Retina (tissue), 1 donor: ENCODE measurements around the gene CRTAC1.

Source experiments
- DNase-seq: peaks from one replicate; pipeline ENCODE4 v3.0.0-alpha.2; 2016

The CRTAC1 gene

GRCh38 chr10:98029149-98030092 is 1.0 kb downstream of the CRTAC1 start:
- DNase-seq: peak; percentile 68

DNA sequence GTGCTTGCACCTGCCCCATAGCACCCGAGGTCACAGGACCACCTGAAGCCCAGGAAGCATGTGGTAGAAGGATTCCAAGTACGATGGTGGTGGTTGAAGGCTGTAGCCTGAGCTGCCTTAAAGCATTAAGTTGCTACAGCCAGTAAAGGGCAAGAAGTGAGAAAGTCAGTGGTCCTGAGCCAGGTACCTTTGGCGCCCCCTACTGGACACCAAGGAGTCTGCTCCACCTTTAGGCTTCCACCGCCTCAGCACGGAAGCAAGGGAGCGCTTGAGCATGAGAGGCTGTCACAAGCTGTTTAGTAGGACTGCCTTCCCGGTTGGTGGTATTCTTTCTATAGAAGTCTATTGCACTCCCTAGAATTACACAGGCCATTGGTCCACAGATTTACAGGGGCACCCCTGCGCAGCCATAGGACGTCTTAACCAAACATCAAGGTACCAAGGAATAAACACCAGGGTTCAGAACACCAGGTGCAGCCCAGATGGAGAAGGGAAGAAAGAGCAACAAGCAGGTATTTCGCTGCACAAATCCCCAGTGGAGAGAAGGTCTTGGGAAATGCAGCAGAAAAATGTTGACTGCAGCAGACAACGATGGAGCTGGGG is 2.2 kb downstream of the CRTAC1 start:
- DNase-seq: peak; percentile 80

DNA sequence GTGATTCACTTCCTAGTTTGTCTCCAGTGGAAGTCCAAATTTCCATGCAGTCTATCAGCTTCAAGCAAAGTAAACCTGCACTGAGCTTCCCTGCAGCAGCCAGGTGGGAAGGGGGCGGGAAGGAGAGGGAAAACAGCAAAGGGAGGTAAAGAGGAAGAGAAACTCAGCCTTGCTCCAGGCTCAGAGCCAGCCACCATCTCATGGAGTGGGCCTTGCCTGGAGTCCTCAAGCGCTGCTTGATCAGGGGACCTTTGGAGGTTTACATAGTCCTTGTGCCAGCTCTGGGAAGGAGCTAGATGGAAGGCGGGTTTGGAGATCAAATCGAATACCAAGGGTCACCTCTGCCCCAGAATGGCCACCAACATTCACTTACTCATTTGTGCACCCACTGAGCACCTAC is 7.4 kb downstream of the CRTAC1 start:
- DNase-seq: no peak

GRCh38 chr10:98020784-98021183 is 9.6 kb downstream of the CRTAC1 start:
- no peak for DNase-seq

DNA sequence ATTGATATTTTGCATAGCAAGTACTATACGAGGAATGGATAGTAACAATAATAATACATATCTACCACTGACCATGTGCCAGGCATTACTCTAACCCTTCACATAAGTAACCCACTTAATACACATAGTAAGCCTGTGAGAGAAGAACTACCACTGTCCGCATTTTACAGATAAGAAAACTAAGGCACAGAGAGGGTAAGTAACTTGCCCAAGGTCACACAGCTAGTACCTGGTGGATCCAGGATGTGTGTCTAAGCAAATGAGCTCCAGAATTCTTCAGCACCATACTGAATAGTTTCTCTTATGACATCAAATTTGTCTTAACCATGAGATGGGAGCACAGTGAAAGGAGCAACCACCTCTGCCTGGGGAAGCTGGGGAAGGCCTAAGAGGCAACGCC is 10.2 kb downstream of the CRTAC1 start:
- DNase-seq: no peak

DNA sequence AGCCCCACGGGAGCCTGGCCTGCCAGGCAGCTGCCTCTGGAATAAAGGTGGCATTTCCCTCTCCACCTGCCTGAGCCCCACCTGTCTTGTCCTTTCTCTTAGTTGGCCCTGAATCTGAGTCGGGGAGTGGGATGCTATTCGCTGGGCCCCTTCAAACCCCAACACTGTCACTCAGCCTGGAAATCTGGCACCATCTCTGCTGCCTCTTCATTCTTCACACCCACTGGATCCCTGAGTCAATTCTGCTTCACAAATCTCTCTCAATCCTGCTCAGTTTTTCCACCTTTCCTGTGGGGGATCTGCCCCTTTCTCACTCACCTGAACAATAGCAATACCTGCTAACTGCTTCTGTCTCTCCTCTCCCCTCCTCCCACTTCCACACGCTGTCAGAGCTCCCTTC is 10.6 kb downstream of the CRTAC1 start:
- DNase-seq: no peak

DNA sequence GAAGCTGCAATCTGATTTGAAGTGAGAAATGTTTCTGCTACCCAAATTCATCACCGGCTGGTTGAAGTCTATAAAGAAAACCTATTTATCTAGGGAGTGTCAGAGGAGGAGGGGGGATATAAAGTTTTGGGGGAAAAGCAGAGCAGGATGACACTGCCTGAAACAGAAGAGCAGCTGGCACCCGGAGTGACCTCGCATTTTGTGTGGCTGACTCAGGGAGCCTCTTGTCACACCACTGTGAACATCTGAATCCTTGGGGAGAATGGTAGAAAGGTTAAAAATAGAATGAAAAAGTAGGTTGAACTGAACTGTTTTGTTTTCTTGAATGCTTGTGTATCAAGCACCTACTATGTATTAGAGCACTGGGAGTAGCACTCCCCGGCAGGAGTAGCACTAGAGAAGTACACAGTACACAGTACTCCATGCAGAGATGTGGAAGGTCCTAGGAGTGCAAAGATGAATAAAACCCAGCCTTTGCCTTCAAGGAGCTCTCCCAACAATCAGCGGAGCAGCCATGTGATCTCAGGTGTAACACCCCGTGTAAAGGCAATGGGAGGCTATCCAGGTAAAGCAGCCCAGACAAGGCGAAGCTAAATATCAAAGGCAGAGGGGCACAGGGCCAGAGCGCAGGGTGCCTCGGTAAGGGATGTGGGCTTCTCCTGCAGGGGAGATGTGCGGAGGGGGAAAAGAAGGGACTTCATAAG is 13.5 kb downstream of the CRTAC1 start:
- DNase-seq: no peak

DNA sequence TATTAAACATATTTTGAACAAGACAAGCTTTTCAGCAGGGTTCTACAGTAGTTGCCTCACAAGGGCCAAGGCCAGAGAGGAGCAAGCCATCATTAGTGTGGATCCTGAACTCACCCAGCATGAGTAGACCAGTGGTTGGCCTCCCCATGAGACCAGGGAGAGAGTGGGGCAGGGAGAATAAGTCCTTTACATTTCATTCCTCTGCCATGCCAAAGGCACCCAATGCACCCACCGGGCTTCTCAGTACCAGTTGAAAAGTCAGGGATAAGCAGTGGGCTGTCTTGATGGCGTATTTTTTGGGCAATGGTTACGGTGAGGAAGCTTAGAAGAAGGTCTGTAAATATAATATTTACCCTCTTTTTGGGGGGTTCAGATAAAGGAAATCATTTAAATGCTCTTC is 16.6 kb downstream of the CRTAC1 start:
- no peak for DNase-seq

GRCh38 chr10:98013122-98013521 is 17.3 kb downstream of the CRTAC1 start:
- no peak for DNase-seq

GRCh38 chr10:98012644-98013043 is 17.8 kb downstream of the CRTAC1 start:
- DNase-seq: peak; percentile 46

- DNase-seq: no peak
Observed at GRCh38 chr10:98010939-98011685, 19.3 kb downstream of the CRTAC1 start.

- peak; percentile 57 for DNase-seq
Observed at GRCh38 chr10:98006266-98006665, 24.2 kb downstream of the CRTAC1 start.

GRCh38 chr10:98001736-98002135 is 28.7 kb downstream of the CRTAC1 start:
- no peak for DNase-seq

GRCh38 chr10:98000346-98000745 is 30.1 kb downstream of the CRTAC1 start:
- no peak for DNase-seq

DNA sequence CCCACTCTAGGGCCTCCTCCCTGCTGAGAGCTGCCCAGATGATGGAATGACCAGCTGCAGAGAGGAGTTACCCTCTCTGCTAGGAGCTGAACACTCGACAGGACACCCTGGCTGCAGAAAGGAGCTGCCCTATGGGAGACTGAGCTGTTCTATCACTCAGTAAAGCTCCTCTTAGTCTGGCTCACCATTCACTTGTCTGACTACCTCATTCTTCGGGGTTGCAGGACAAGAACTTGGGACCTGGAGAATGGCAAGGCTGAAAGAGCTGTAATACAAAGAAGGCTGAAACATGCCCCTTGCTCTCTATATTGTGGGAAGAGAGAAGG is 30.5 kb downstream of the CRTAC1 start:
- DNase-seq: no peak

- no peak for DNase-seq
Observed at GRCh38 chr10:97999066-97999922, 31.1 kb downstream of the CRTAC1 start.

- DNase-seq: peak; percentile 32
Observed at GRCh38 chr10:97991871-97992270, 38.5 kb downstream of the CRTAC1 start.

GRCh38 chr10:97981816-97982215 is 48.6 kb downstream of the CRTAC1 start:
- no peak for DNase-seq

DNA sequence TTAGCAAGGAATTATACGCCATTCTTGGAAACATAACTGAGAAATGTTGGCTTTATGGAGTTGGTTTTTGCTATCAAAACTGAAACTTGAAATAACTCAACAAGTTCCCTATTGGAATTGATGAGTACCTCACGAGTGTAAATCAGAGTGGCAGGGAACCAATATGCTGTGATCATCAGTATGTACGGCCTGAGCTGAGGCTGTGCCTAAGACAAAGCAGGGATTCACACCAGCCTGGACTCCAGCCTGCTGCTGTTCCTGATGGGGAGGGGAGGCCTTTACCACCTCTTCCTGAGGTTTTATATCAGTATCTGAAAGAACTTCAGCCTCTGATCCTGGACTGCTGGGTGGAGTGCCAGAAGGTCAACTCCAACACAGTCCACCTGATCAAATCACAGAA is 52.7 kb downstream of the CRTAC1 start:
- no peak for DNase-seq

- DNase-seq: no peak
Observed at GRCh38 chr10:97975598-97975997, 54.8 kb downstream of the CRTAC1 start.

DNA sequence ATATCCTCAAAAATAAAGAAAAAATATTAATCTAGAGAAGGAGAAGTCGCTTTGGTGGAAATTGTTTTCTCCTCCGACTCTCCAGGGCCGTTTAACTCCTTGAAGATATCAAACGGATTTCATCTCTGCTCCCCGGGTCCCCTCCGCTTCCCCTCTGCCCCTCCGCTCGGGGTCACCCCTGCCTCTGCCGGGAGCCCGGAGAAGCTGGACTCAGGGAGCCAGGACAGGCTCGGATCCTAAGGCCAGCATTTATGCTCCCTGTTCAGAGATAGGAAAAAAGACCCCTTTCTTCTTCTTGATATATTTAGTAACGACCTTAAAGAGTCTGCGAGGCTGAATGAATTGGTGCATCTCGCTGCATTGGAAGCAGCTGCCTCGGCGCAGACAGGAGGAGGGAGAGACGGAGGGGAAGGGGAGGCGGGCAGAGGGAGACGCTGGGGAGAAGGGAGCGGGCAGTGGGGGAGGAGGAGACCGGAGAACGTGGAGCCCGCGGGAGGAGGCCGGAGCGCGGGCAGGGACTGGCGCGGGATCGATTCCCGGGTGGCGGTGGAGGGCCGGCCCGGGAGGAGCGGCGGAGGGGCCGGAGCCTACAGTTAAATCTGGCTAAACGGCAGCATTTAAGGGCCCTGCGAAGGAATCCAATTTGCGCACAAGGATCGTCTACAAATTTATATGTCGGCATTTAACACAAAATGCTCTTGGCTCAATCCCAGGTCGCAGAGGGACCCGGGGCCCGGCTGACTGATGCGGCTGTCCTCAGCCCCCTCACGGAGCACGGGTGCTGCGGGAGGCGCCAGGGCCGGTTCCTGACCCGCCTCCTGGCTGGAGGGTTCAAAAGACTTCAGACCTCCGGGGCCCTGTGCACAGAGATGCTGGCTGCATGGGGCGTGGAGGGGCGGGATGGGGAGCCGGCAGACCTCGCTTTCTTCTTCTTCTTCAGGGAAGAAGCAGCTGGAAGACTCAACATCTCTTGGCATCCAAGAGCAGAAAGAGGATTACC is 55.6 kb downstream of the CRTAC1 start:
- peak; percentile 79 for DNase-seq
